HEK293T (cell line): Measurements from ENCODE around the gene RYR1.

Experiments
- ARNT ChIP-seq: fragments of 450-650 bp; IDR thresholded peaks from 2 replicates; pipeline ENCODE4 v1.6.1; 2017; ENCODE audit warnings: mild to moderate bottlenecking
- CTBP1 ChIP-seq: fragments of 450-650 bp; IDR thresholded peaks from 2 replicates; pipeline ENCODE4 v1.6.1; 2016; ENCODE audit warnings: borderline replicate concordance
- ELF4 ChIP-seq: fragments of 450-650 bp; IDR thresholded peaks from 2 replicates; pipeline ENCODE4 v1.6.1; 2017; ENCODE audit warnings: antibody characterized with exemption
- FOXA1 ChIP-seq: fragments of 450-650 bp; IDR thresholded peaks from 2 replicates; pipeline ENCODE4 v1.6.1; 2016; ENCODE audit warnings: mild to moderate bottlenecking
- HDGF ChIP-seq: fragments of 450-650 bp; IDR thresholded peaks from 2 replicates; pipeline ENCODE4 v1.6.1; 2017; ENCODE audit warnings: antibody characterized with exemption, borderline replicate concordance
- L3MBTL2 ChIP-seq: fragments of 450-650 bp; conservative IDR thresholded peaks from 2 replicates; pipeline ENCODE4 v1.6.1; 2016; ENCODE audit warnings: mild to moderate bottlenecking
- LEF1 ChIP-seq: fragments of 450-650 bp; IDR thresholded peaks from 2 replicates; pipeline ENCODE4 v1.6.1; 2017; ENCODE audit warnings: mild to moderate bottlenecking, borderline replicate concordance
- TF ChIP-seq, protein P1 (sequence below): fragments of 450-650 bp; IDR thresholded peaks from 2 replicates; pipeline ENCODE4 v1.6.1; 2016

DNA sequence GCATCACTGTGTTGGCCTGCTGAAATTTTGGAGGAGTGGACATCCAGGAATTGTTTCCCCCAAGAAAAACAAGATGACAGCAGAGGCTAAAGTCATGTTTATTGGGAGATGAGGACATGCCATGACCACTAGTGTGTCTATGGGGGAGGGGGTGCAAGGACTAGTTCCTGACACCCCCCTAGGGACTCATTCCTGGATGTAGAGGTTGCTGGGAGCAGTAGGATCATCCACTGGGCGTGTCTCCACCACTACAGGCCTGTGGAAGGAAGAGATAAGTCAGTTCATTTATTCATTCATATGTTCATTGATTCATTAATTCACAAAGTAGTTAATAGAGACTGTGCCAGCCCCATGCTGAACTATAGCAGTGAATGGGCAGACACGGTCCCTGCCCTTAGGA is 154.1 kb downstream of the RYR1 start:
- TF ChIP-seq ARNT (no peak), FOXA1 (no peak), CTBP1 (no peak), ELF4 (no peak), L3MBTL2 (no peak), HDGF (no peak), LEF1 (no peak)
- TF ChIP-seq, protein P1, sequence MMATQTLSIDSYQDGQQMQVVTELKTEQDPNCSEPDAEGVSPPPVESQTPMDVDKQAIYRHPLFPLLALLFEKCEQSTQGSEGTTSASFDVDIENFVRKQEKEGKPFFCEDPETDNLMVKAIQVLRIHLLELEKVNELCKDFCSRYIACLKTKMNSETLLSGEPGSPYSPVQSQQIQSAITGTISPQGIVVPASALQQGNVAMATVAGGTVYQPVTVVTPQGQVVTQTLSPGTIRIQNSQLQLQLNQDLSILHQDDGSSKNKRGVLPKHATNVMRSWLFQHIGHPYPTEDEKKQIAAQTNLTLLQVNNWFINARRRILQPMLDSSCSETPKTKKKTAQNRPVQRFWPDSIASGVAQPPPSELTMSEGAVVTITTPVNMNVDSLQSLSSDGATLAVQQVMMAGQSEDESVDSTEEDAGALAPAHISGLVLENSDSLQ, result no peak
